Measurements from ENCODE around the gene NFKBIA.

- TF ChIP-seq PRDM15 (CRISPR knock-in tag; IDR thresholded peaks at IDR 0.05) (no peak), CTCF (IDR thresholded peaks at IDR 0.05) (no peak), IRF2 (CRISPR knock-in tag; IDR thresholded peaks at IDR 0.05; ENCODE audit: borderline replicate concordance, low read depth) (no peak), NFATC4 (CRISPR knock-in tag; IDR thresholded peaks at IDR 0.05) (no peak), RORB (CRISPR knock-in tag; IDR thresholded peaks at IDR 0.05) (no peak), CDX4 (CRISPR knock-in tag; IDR thresholded peaks at IDR 0.05; ENCODE audit: borderline replicate concordance) (no peak), MLX (CRISPR knock-in tag; IDR thresholded peaks at IDR 0.05) (no peak), ZNF423 (CRISPR knock-in tag; IDR thresholded peaks at IDR 0.05) (no peak)
Measured at GRCh38 chr14:35429951-35430350, 25.4 kb upstream of the NFKBIA start.
